CD4-positive, alpha-beta T cell treated with Interleukin-21 for 1 hour (primary cell): ENCODE results near the gene RNLS.
A peak's percentile ranks its signal among the peaks of the same experiment; 100 is the strongest.
"Not testable (repeated sequence)": the region's sequence is repeated elsewhere in the genome, so short reads cannot be mapped to it uniquely, and the experiment has no call there.

ENCODE experiments used
- DNase-seq: peaks from one replicate; pipeline ENCODE4 v3.0.0-alpha.2; 2020

The RNLS gene

DNA sequence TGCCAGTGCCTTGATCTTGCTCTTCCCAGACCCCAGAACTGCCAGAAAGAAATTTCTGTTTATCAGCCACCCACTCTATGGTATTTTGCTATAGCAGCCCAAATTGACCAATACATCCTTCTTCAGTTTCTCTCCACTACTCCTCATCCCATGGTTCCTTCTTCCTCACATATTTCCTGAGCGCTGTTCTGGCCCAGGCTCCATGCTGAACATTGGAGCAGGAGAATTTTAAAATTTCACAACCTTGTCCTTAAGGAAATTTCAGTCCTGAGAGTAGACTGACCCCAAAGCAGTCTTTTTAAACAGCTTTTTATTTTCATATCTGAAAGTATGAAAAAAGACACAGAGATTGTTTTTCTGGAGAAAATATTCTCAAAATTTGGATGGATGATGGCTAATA, 297.1 kb downstream of the RNLS start:
- DNase-seq = no peak

GRCh38 chr10:88281592-88282347, 301.3 kb downstream of the RNLS start:
- DNase-seq = no peak

DNA sequence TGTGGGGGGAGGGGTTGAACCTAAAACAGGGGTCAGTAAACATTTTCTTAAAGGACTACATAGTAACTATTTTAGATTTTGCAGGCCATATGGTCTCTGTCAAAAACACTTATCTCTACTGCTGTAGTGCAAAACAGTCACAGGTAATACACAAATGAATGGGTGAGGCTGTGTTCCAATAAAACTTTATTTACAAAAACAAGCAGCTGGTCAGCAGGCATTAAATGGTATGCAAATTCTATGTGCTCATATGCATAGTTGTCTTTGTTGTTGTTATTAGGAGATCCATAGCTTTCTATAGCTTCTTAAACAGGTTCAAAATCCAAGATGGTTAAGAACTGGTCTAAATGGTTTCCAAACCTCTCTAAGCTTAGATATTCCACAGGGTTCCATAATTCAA, 302.6 kb downstream of the RNLS start:
- no peak for DNase-seq

DNA sequence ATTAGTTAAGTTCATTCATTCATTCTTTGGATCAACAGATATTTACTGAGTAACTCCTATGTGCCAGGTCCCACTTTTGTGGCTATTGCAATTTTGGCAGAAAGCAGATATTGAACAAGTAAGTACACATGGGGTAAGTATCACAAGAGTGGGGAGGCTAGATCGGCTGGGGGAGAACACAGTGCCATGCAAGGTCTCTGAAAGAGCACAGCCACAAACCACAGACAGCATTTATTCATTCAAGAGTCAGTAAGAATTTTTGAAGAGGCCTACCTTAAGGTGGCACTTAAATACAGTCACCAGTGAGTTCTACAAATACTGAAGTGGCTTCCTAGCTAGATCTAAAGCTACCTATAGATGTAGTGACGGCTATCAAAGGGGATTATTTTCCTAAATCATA, 304.2 kb downstream of the RNLS start:
- DNase-seq = no peak

DNA sequence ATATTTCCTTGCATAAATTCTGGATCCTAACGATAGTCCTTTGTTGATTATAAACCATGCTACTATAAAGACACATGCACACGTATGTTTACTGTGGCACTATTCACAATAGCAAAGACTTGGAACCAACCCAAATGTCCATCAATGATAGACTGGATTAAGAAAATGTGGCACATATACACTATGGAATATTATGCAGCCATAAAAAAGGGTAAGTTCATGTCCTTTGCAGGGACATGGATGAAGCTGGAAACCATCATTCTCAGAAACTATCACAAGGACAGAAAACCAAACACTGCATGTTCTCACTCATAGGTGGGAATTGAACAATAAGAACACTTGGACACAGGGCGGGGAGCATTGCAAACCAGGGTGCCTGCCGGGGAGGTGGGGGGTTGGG, 306.2 kb downstream of the RNLS start:
- DNase-seq = not testable (repeated sequence)

DNA sequence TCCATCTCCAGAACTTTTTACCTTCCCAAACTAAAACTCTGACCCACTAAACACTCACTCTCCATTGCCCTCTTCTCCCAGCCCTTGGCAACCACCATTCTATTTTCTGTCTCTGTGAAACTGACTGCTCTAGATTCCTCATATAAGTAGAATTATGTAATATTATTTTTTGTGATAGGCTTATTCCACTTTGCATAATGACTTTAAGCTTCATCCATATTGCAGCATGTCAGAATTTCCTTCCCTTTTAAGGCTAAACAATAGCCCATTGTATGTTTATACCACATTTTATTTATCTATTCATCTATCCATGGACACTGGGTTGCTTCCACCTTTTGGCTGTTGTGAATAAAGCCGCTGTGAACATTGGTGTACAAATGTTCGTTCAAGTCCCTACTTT, 308.8 kb downstream of the RNLS start:
- DNase-seq = no peak

- no peak for DNase-seq
Observed at GRCh38 chr10:88273567-88273966, 309.6 kb downstream of the RNLS start.

DNA sequence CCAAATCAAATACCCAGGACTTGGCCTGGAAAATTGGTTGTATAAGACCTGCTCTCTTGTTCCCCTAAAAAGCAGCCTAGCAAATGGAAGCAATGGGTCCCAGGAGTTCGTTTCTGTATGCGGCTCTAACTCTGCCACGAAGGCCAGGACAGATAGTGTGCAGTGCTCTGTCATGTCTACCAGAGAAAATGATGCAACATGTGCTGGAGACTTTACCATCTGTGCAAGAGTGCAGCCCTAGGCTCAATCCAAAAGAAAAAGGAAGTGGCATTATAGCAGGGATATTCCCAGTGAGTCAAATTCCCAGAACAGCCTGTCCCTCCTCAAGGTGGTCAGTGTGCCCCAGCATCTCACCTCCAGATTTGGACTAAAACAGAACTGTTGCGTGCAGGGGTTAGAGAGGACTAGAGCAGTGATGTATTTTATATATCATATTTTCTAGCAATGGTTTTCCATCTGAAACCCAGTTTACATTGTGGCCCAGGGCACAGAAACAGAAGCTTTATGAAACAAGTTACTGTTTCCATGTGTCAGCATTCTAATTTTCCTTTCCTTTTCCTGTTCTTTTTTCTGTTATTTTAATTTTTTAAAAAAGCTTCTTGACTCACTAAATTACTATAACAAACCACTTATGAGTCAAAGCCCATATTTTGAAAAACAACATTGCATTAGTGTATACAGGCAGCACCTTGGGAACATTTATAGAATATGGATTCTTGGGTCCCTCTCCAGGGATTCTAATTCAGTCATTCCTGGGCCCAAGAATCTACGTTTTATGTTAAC, 311.2 kb downstream of the RNLS start:
- DNase-seq = no peak

GRCh38 chr10:88270871-88271713, 312.0 kb downstream of the RNLS start:
- peak; percentile 57 for DNase-seq

- DNase-seq = no peak
Observed at GRCh38 chr10:88270061-88270808, 312.9 kb downstream of the RNLS start.

DNA sequence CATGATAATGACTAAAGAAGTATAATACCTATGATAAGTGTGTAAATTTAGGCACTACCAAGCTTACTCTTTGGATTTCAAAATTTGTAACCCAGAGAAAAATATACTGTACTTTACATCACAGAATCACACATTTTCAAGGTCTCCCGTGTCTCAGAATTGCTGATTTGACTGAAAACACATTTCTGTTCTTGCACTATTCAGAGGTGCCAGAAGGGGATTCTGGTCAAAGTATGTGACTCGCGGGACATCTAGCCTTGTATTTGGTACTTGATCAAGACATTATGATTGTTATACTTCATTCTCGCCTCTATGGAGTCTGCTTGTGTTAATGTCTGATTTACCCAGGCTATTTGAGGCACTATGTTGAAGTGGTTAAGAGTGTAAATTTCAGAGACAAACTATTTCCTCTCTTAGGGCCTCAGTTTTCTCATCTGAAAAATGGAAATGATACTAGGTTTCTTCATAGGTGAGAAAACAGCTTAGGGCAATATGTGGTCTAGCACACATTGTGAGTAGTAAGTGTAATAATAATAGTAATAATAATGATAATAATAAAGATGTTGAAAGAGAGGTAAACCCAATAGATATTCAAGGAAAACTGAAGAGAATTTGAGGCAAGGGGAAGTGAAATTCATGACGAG, 320.4 kb downstream of the RNLS start:
- no peak for DNase-seq

- no peak for DNase-seq
Observed at GRCh38 chr10:88261152-88261551, 322.0 kb downstream of the RNLS start.

DNA sequence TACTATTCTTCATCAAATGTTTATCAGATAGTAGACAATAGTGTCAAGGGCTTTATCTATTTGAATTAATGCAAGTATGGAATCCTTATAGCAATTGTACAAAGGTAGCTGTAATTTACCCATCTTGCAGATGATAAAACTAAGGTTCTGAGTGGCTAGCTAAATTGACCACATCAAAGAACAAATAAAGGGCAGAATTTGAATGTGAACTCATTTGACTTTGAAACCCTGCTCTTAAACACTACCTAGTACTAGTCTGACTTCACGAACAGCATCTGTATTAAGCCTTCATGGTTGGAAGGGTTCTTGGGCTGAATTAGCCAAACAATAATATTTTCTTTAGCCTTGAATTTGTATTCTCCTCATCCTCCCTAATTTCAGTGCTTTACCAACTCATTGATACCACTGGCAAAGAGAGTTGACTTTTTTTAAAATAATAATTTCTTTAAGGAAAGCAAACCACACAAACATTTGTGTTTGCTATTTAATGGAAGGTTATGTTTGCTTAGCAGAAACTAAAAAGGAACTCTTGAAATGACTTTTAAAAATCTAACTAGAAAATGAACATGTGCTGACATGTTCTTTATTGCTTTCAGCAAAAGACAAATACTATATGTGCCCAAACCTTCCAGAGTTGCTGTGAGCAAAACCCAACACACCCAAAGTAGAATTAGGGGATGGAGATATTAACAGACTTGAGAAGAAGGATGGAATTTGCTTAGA, 322.6 kb downstream of the RNLS start:
- DNase-seq = no peak

DNA sequence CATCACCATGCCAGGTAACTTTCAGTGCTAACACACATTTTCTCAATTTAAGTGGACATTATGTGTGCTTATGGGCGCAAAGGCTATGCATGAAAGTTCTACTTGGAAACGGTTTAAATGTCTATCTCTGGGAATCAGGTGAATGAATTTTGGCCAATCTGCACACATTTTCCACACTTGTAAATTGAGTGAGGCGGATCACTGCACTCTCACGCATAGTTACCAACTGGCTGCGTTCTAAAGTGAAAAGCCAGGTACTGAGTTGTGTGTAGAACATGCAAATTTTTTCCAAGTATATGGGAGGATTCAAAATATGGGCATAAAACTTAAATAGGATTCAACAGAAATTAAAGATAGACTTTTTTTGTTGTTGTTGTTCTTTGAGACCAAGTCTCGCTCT, 323.7 kb downstream of the RNLS start:
- DNase-seq = no peak

DNA sequence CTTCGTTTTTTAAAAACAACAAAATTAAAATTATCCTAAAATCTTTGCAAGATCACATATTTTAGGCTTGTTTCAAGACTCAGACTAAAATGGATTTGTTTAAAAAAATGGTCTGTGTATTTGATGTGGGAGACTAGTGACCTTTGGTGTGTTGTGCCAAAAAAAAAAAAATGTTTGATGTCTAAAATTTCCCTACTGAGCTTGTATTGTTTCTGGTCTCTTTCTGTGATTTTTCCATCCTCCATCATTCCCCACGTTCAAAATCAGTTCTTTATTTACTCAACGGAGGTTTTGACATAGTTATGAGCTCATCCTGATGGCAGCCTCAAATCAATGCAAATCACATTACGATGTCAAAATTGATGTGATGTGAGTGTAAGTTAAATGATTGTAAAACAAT, 326.2 kb downstream of the RNLS start:
- DNase-seq = no peak

GRCh38 chr10:88256013-88256680, 327.0 kb downstream of the RNLS start:
- no peak for DNase-seq

GRCh38 chr10:88254091-88254490, 329.0 kb downstream of the RNLS start:
- DNase-seq = no peak

- no peak for DNase-seq
Observed at GRCh38 chr10:88253622-88254021, 329.5 kb downstream of the RNLS start.

DNA sequence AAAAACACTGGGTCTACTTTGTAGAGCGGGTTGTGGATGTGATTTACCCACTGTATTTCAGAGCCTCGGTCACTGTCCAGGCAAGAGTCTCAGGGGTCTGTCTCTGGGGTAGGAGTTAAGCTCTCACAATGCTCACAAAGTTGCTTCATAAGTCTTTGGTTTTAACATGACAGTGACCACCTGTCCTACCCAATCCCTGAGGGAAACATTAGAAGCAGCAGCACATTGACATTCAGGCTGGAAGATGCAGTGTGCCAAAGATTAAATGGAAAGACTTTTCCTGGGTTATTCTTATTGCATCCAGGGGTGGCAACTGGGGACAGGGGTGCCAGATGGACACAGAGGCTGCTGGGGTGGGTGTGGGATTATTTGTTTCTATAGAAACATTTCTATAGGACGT, 330.0 kb downstream of the RNLS start:
- DNase-seq = no peak

GRCh38 chr10:88249450-88249849, 333.7 kb downstream of the RNLS start:
- DNase-seq = no peak

DNA sequence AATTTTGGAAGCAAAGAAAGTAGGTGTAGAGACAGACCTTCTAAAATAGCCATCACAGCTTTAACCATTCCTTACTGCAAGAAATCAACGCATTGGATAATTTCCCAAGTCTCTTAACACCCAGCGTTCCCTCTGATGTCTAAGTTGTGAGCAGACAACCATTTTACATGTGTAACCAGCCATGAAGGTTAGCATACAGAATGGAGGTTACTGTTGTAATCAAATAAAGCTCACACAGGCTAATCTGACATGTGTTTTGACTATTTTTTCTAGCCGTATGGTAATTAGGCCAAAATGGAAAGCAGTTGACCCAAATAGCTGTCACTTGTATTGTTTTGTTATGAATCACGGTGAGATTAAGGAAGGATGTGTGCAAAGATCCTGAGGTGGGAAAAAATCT, 336.4 kb downstream of the RNLS start:
- DNase-seq = no peak
